IPS DF 4.7 (cell line): ENCODE measurements around the gene KIF5A.
A peak's percentile ranks its signal among the peaks of the same experiment; 100 is the strongest.

ENCODE experiments used
- DNase-seq: peaks from one replicate; pipeline ENCODE4 v3.0.0-alpha.2; 2013; ENCODE audit warnings: low spot score; ENCODE audit errors: extremely low read depth

KIF5A gene

GRCh38 chr12:57519796-57520052 lies 30.1 kb upstream of the KIF5A start:
- no peak for DNase-seq

- DNase-seq = peak; percentile 89
Measured at GRCh38 chr12:57520053-57520818, 29.6 kb upstream of the KIF5A start, which contains the start of gene DDIT3. DDIT3 (minus strand) TSS chr12:57520514; CDS start chr12:57517406, 3,108 bp downstream.

- DNase-seq = no peak
Measured at GRCh38 chr12:57521525-57522010, 28.3 kb upstream of the KIF5A start.

GRCh38 chr12:57522011-57522886 lies 27.6 kb upstream of the KIF5A start, which contains the start of gene MBD6:
MBD6 (plus strand) TSS chr12:57522824; CDS start chr12:57524304, 1,480 bp downstream.
- DNase-seq = no peak

GRCh38 chr12:57522887-57523705 lies 26.7 kb upstream of the KIF5A start:
- DNase-seq = no peak

- DNase-seq = no peak
Measured at GRCh38 chr12:57523706-57524614, 25.9 kb upstream of the KIF5A start.

- DNase-seq = no peak
Measured at GRCh38 chr12:57524814-57525614, 24.8 kb upstream of the KIF5A start.

GRCh38 chr12:57525615-57526383 lies 24.0 kb upstream of the KIF5A start:
- no peak for DNase-seq

GRCh38 chr12:57526477-57527126 lies 23.2 kb upstream of the KIF5A start:
- no peak for DNase-seq

GRCh38 chr12:57527184-57527583 lies 22.7 kb upstream of the KIF5A start:
- no peak for DNase-seq

- DNase-seq = no peak
Measured at GRCh38 chr12:57528176-57528575, 21.7 kb upstream of the KIF5A start.

- no peak for DNase-seq
Measured at GRCh38 chr12:57528831-57529555, 20.9 kb upstream of the KIF5A start.

GRCh38 chr12:57529831-57530230 lies 20.0 kb upstream of the KIF5A start:
- DNase-seq = no peak

GRCh38 chr12:57530396-57531142 lies 19.3 kb upstream of the KIF5A start:
- DNase-seq = no peak

GRCh38 chr12:57531836-57532235 lies 18.0 kb upstream of the KIF5A start:
- no peak for DNase-seq

GRCh38 chr12:57533108-57533507 lies 16.7 kb upstream of the KIF5A start:
- no peak for DNase-seq

- no peak for DNase-seq
Measured at GRCh38 chr12:57534250-57534649, 15.6 kb upstream of the KIF5A start.
